D341Med (cell line): Measurements from ENCODE around the gene RASA1.
"Not testable (repeated sequence)": the region's sequence is repeated elsewhere in the genome, so short reads cannot be mapped to it uniquely, and the experiment has no call there.

Source experiments
- DNase-seq: peaks from one replicate; pipeline ENCODE4 v3.0.0; 2012; ENCODE audit warnings: low spot score

Gene RASA1

GRCh38 chr5:87282269-87282668, 14.6 kb downstream of the RASA1 start:
- no peak for DNase-seq

- not testable (repeated sequence) for DNase-seq
Observed at GRCh38 chr5:87287266-87287665, 19.6 kb downstream of the RASA1 start.

GRCh38 chr5:87298692-87299362, 31.1 kb downstream of the RASA1 start:
- no peak for DNase-seq

GRCh38 chr5:87300176-87300575, 32.5 kb downstream of the RASA1 start:
- DNase-seq, result no peak

- no peak for DNase-seq
Observed at GRCh38 chr5:87300744-87301143, 33.1 kb downstream of the RASA1 start.

GRCh38 chr5:87302061-87302460, 34.4 kb downstream of the RASA1 start:
- no peak for DNase-seq

GRCh38 chr5:87303324-87303723, 35.6 kb downstream of the RASA1 start:
- DNase-seq, result no peak

- DNase-seq, result not testable (repeated sequence)
Observed at GRCh38 chr5:87306090-87306489, 38.4 kb downstream of the RASA1 start.

GRCh38 chr5:87307796-87308423, 40.2 kb downstream of the RASA1 start:
- no peak for DNase-seq

GRCh38 chr5:87311405-87312279, 44.0 kb downstream of the RASA1 start:
- no peak for DNase-seq

- no peak for DNase-seq
Observed at GRCh38 chr5:87313216-87313615, 45.5 kb downstream of the RASA1 start.

GRCh38 chr5:87319469-87319868, 51.8 kb downstream of the RASA1 start:
- no peak for DNase-seq

GRCh38 chr5:87321605-87322004, 53.9 kb downstream of the RASA1 start:
- no peak for DNase-seq

GRCh38 chr5:87322381-87322780, 54.7 kb downstream of the RASA1 start:
- DNase-seq, result no peak

- no peak for DNase-seq
Observed at GRCh38 chr5:87327998-87328397, 60.3 kb downstream of the RASA1 start.

GRCh38 chr5:87329114-87329513, 61.4 kb downstream of the RASA1 start:
- no peak for DNase-seq

- no peak for DNase-seq
Observed at GRCh38 chr5:87339986-87340385, 72.3 kb downstream of the RASA1 start.

GRCh38 chr5:87340716-87341115, 73.0 kb downstream of the RASA1 start:
- no peak for DNase-seq

GRCh38 chr5:87347272-87347671, 79.6 kb downstream of the RASA1 start:
- DNase-seq, result no peak

- DNase-seq, result no peak
Observed at GRCh38 chr5:87347841-87348240, 80.2 kb downstream of the RASA1 start.

GRCh38 chr5:87354496-87354895, 86.8 kb downstream of the RASA1 start:
- no peak for DNase-seq

- DNase-seq, result no peak
Observed at GRCh38 chr5:87359106-87359505, 91.4 kb downstream of the RASA1 start.

GRCh38 chr5:87360132-87360531, 92.4 kb downstream of the RASA1 start:
- no peak for DNase-seq
